Spleen (tissue), 11 donors: ENCODE data around the gene TMEM53. TPM values are rescaled to one million over a fixed set of nuclear protein-coding genes. Genes with fewer than 3 reads are reported as not detected.

Source experiments
- DNase-seq: peaks from one replicate; pipeline ENCODE4 v3.0.0-alpha.2; 2020
- H3K27ac ChIP-seq, 8 donors: fragments of 200-600 bp; sonication (generic) in 7 of 8; 1 replicate in 4 of 8; 2 replicates in 4 of 8; pipeline versions ENCODE4 v1.5.0 to v1.8.0; 2016 to 2021; ENCODE audit warnings: inconsistent platforms in 4 of 8, mild to moderate bottlenecking in 4 of 8, moderate library complexity in 1 of 8
- H3K27me3 ChIP-seq, 7 donors: fragments of 200-600 bp; sonication (generic) in 6 of 7; replicated peaks in 1 of 7; 1 replicate in 4 of 7; 2 replicates in 3 of 7; pipeline versions ENCODE4 v1.5.0 to v1.8.0; 2016 to 2021; ENCODE audit warnings: inconsistent platforms in 3 of 7, mild to moderate bottlenecking in 1 of 7
- H3K36me3 ChIP-seq, 6 donors: fragments of 200-600 bp; sonication (generic) in 5 of 6; 1 replicate in 4 of 6; 2 replicates in 2 of 6; pipeline versions ENCODE4 v1.5.0 to v1.8.0; 2016 to 2021; ENCODE audit warnings: inconsistent platforms in 2 of 6
- H3K4me1 ChIP-seq, 6 donors: fragments of 200-600 bp; sonication (generic) in 5 of 6; 1 replicate in 3 of 6; 2 replicates in 3 of 6; pipeline versions ENCODE4 v1.5.0 to v1.8.0; 2016 to 2021; ENCODE audit warnings: inconsistent platforms in 3 of 6
- H3K4me3 ChIP-seq, 8 donors: fragments of 200-600 bp; sonication (generic) in 7 of 8; 1 replicate in 4 of 8; 2 replicates in 4 of 8; pipeline versions ENCODE4 v1.5.0 to v1.8.0; 2016 to 2021; ENCODE audit warnings: inconsistent platforms in 4 of 8, mild to moderate bottlenecking in 4 of 8, moderate library complexity in 2 of 8
- H3K9me3 ChIP-seq, 8 donors: fragments of 200-600 bp; sonication (generic) in 7 of 8; 1 replicate in 4 of 8; 2 replicates in 4 of 8; pipeline versions ENCODE4 v1.5.0 to v1.8.0; 2016 to 2021; ENCODE audit warnings: inconsistent platforms in 4 of 8
- CTCF ChIP-seq, 11 experiments: fragments of 200-600 bp in 7 of 11; fragments of 450-650 bp in 4 of 11; sonication (generic) in 4 of 11; IDR thresholded peaks in 8 of 11; conservative IDR thresholded peaks in 3 of 11; 1 replicate in 7 of 11; 2 replicates in 4 of 11; pipeline versions ENCODE4 v1.4.0 to v1.8.0; 2016 to 2021; ENCODE audit warnings: antibody characterized with exemption in 11 of 11, inconsistent platforms in 4 of 11, mild to moderate bottlenecking in 1 of 11
- POLR2A ChIP-seq, 3 donors: fragments of 450-650 bp; IDR thresholded peaks; one replicate each; pipeline ENCODE4 v1.5.1; 2017; ENCODE audit warnings: antibody characterized with exemption in 3 of 3, mild to moderate bottlenecking in 1 of 3
- POLR2AphosphoS5 ChIP-seq, 3 donors: sonication (generic); formaldehyde crosslinking; IDR thresholded peaks; one replicate each; pipeline ENCODE4 v1.5.1; 2017; ENCODE audit warnings: antibody characterized with exemption in 3 of 3
- WGBS, 5 donors: extraction: QIAGEN DNeasy Blood & Tissue Kit in 3 of 5; methylation state at CpG; one replicate each; pipeline versions ENCODE4 v1.1.5 to v1.1.7; 2013 to 2018; 5-methylcytosine and 5-hydroxymethylcytosine counted together
- intact Hi-C: fragments of 100-400 bp; cut with DNase I; formaldehyde crosslinking; loops from one replicate; pipeline ENCODE4 v1.15.0; 2023; ENCODE audit warnings: low total_unique reads
- polyA plus RNA-seq, 3 donors: library from polyadenylated mRNA; stranded (reverse); fragments of 200-250 nt; gene quantifications; one replicate each; pipeline ENCODE4 v1.2.1, GENCODE V29; 2013
- total RNA-seq, 7 donors: library from RNA; depleted of rRNA in 3 of 7; stranded (reverse); fragments of >200 nt in 3 of 7; fragmentation: NEBNext Ultra II Directional in 4 of 7; extraction: Animal tissue kit (Norgen Biotek cat#: 25700) in 4 of 7; gene quantifications; one replicate each; pipeline versions ENCODE4 v1.1.0 to v1.2.1, GENCODE V29; 2016 to 2021
- donor health status: healthy with polysubstance abuse.
- donor health status: DM: no; HTN: no; CAD: no; lungs with moderate emphysema.
- donor health status: DM: no; HTN: no; CAD: no.
- donor health status: Bipolar disorder and iron deficiency.
- donor health status: healthy.
- donor health status: DM: no; HTN: no; CAD: no.
- donor health status: DM: yes; HTN: yes; CAD: no.

TMEM53 gene
- total and polyA plus RNA-seq, 10 donors: 4.3 to 7.5 (median 5.4) TPM

GRCh38 chr1:44650159-44650831 lies 24.0 kb downstream of the TMEM53 start:
- Histone ChIP-seq H3K36me3 (peaks cover 0 to 92% (median 68%) of the 10 kb centered on the region in 6 donors), H3K4me1 (peaks cover 0 to 6% (median 0%) of the 10 kb centered on the region in 6 donors), H3K4me3 (no peak overlapping the region), H3K9me3 (no peaks in the 10 kb centered on the region), H3K27me3 (no peaks in the 10 kb centered on the region), H3K27ac (no peak overlapping the region)
- TF ChIP-seq POLR2A (IDR thresholded peaks at IDR 0.05) (no peak), POLR2AphosphoS5 (IDR thresholded peaks at IDR 0.05) (peak in 1 of 3 donors; percentile 24)
- DNase-seq: no peak
- intact Hi-C loops: loop anchor here (10.0 kb wide), 1 partner anchor 265 kb away; no protein-coding TSS in a partner anchor
- 88 to 96% (median 94%) methylated on average over 23 of the region's 23 CpGs for WGBS, 5 donors

- no peak for DNase-seq
- no peaks in the 10 kb centered on the region for H3K9me3 ChIP-seq
- TF ChIP-seq POLR2AphosphoS5 (IDR thresholded peaks at IDR 0.05): peak in 1 of 3 donors; percentile 25
- no peak for TF ChIP-seq POLR2A (IDR thresholded peaks at IDR 0.05)
- 81 to 97% (median 95%) methylated on average over 10 to 13 of the region's 13 CpGs for WGBS, 5 donors
- no peak overlapping the region for H3K4me3 ChIP-seq
- H3K27ac ChIP-seq: no peak overlapping the region
- peaks cover 0 to 92% (median 72%) of the 10 kb centered on the region in 6 donors for H3K36me3 ChIP-seq
- intact Hi-C loops: loop anchor here (10.0 kb wide), 1 partner anchor 265 kb away; no protein-coding TSS in a partner anchor
- H3K27me3 ChIP-seq: no peaks in the 10 kb centered on the region
- H3K4me1 ChIP-seq: peaks cover 0 to 6% (median 0%) of the 10 kb centered on the region in 6 donors
Observed at GRCh38 chr1:44649788-44650158, 24.5 kb downstream of the TMEM53 start.

GRCh38 chr1:44648529-44649250 lies 25.6 kb downstream of the TMEM53 start:
- Histone ChIP-seq H3K36me3 (peaks cover 0 to 92% (median 78%) of the 10 kb centered on the region in 6 donors), H3K9me3 (no peaks in the 10 kb centered on the region), H3K4me3 (no peak overlapping the region), H3K27ac (no peak overlapping the region), H3K27me3 (no peaks in the 10 kb centered on the region), H3K4me1 (peaks cover 0 to 6% (median 0%) of the 10 kb centered on the region in 6 donors)
- intact Hi-C loops: no loop called here
- 92 to 96% (median 94%) methylated on average over 13 of the region's 13 CpGs for WGBS, 5 donors
- DNase-seq: no peak
- no peak for TF ChIP-seq CTCF (IDR thresholded peaks at IDR 0.05 in 8 of 11, conservative IDR thresholded peaks at IDR 0.05 in 3 of 11)
- TF ChIP-seq POLR2AphosphoS5 (IDR thresholded peaks at IDR 0.05): no peak
- TF ChIP-seq POLR2A (IDR thresholded peaks at IDR 0.05): no peak

- TF ChIP-seq POLR2A (IDR thresholded peaks at IDR 0.05): no peak
- no peak for TF ChIP-seq POLR2AphosphoS5 (IDR thresholded peaks at IDR 0.05)
- Histone ChIP-seq H3K4me1 (peaks cover 0 to 6% (median 0%) of the 10 kb centered on the region in 6 donors), H3K27me3 (no peaks in the 10 kb centered on the region), H3K4me3 (no peak overlapping the region), H3K9me3 (no peaks in the 10 kb centered on the region), H3K27ac (no peak overlapping the region), H3K36me3 (peaks cover 0 to 97% (median 86%) of the 10 kb centered on the region in 6 donors)
- 69 to 91% (median 86%) methylated on average over 2 of the region's 2 CpGs for WGBS, 5 donors
- intact Hi-C loops: no loop called here
- DNase-seq: no peak
Observed at GRCh38 chr1:44647896-44648295, 26.4 kb downstream of the TMEM53 start.

- TF ChIP-seq POLR2AphosphoS5 (IDR thresholded peaks at IDR 0.05) (no peak), CTCF (IDR thresholded peaks at IDR 0.05 in 8 of 11, conservative IDR thresholded peaks at IDR 0.05 in 3 of 11) (no peak), POLR2A (IDR thresholded peaks at IDR 0.05) (no peak)
- H3K9me3 ChIP-seq: no peaks in the 10 kb centered on the region
- H3K4me1 ChIP-seq: peaks cover 0 to under 1% (median 0%) of the 10 kb centered on the region in 6 donors
- H3K36me3 ChIP-seq: peaks cover 0 to 100% (median 100%) of the 10 kb centered on the region in 6 donors
- no peak for DNase-seq
- no peak overlapping the region for H3K4me3 ChIP-seq
- WGBS, 5 donors: 89 to 95% (median 94%) methylated on average over 27 to 28 of the region's 28 CpGs
- peak overlapping the region in 2 of 8 donors; percentile 48 to 51 for H3K27ac ChIP-seq
- H3K27me3 ChIP-seq: no peaks in the 10 kb centered on the region
- intact Hi-C loops: no loop called here
Observed at GRCh38 chr1:44646261-44647110, 27.8 kb downstream of the TMEM53 start.
